HL-60/S4 (cell line): ENCODE measurements around the gene CACNA1E.
"Not testable (repeated sequence)": the region's sequence is repeated elsewhere in the genome, so short reads cannot be mapped to it uniquely, and the experiment has no call there.

Source experiments
- in situ Hi-C: fragments of 300-500 bp; cut with MboI; formaldehyde crosslinking; loops from 2 replicates; pipeline ENCODE4 v1.14.3; 2022; ENCODE audit warnings: low sequenced_read_pairs

Gene CACNA1E

GRCh38 chr1:181513786-181514297 is 30.5 kb downstream of the CACNA1E start:
- in situ Hi-C loops, result no loop called here

- in situ Hi-C loops, result no loop called here
Observed at GRCh38 chr1:181514298-181515290, 31.3 kb downstream of the CACNA1E start.

- in situ Hi-C loops, result no loop called here
Observed at GRCh38 chr1:181516706-181517105, 33.4 kb downstream of the CACNA1E start.

- in situ Hi-C loops, result no loop called here
Observed at GRCh38 chr1:181517181-181517875, 34.0 kb downstream of the CACNA1E start.

- in situ Hi-C loops, result no loop called here
Observed at GRCh38 chr1:181518152-181518551, 34.8 kb downstream of the CACNA1E start.

GRCh38 chr1:181522864-181523263 is 39.5 kb downstream of the CACNA1E start:
- in situ Hi-C loops, result no loop called here

GRCh38 chr1:181525104-181525721 is 41.9 kb downstream of the CACNA1E start:
- in situ Hi-C loops, result no loop called here

- in situ Hi-C loops, result not testable (repeated sequence)
Observed at GRCh38 chr1:181528241-181528640, 44.9 kb downstream of the CACNA1E start.

- in situ Hi-C loops, result no loop called here
Observed at GRCh38 chr1:181531441-181531840, 48.1 kb downstream of the CACNA1E start.

GRCh38 chr1:181531951-181532600 is 48.8 kb downstream of the CACNA1E start:
- in situ Hi-C loops, result no loop called here

- in situ Hi-C loops, result no loop called here
Observed at GRCh38 chr1:181538836-181539235, 55.5 kb downstream of the CACNA1E start.

GRCh38 chr1:181541458-181541857 is 58.1 kb downstream of the CACNA1E start:
- in situ Hi-C loops, result no loop called here

- in situ Hi-C loops, result no loop called here
Observed at GRCh38 chr1:181541947-181542346, 58.6 kb downstream of the CACNA1E start.

GRCh38 chr1:181542406-181542805 is 59.1 kb downstream of the CACNA1E start:
- in situ Hi-C loops, result not testable (repeated sequence)

- in situ Hi-C loops, result no loop called here
Observed at GRCh38 chr1:181545395-181545794, 62.1 kb downstream of the CACNA1E start.

GRCh38 chr1:181548497-181548896 is 65.2 kb downstream of the CACNA1E start:
- in situ Hi-C loops, result no loop called here

GRCh38 chr1:181551249-181551648 is 67.9 kb downstream of the CACNA1E start:
- in situ Hi-C loops, result no loop called here

GRCh38 chr1:181551754-181552153 is 68.4 kb downstream of the CACNA1E start:
- in situ Hi-C loops, result no loop called here

GRCh38 chr1:181554465-181554864 is 71.1 kb downstream of the CACNA1E start:
- in situ Hi-C loops, result no loop called here

- in situ Hi-C loops, result no loop called here
Observed at GRCh38 chr1:181556631-181557030, 73.3 kb downstream of the CACNA1E start.

GRCh38 chr1:181557313-181557712 is 74.0 kb downstream of the CACNA1E start:
- in situ Hi-C loops, result no loop called here
